ENCODE results near the gene FZR1.
"Not testable (repeated sequence)": the region's sequence is repeated elsewhere in the genome, so short reads cannot be mapped to it uniquely, and the experiment has no call there.

Gene FZR1

DNA sequence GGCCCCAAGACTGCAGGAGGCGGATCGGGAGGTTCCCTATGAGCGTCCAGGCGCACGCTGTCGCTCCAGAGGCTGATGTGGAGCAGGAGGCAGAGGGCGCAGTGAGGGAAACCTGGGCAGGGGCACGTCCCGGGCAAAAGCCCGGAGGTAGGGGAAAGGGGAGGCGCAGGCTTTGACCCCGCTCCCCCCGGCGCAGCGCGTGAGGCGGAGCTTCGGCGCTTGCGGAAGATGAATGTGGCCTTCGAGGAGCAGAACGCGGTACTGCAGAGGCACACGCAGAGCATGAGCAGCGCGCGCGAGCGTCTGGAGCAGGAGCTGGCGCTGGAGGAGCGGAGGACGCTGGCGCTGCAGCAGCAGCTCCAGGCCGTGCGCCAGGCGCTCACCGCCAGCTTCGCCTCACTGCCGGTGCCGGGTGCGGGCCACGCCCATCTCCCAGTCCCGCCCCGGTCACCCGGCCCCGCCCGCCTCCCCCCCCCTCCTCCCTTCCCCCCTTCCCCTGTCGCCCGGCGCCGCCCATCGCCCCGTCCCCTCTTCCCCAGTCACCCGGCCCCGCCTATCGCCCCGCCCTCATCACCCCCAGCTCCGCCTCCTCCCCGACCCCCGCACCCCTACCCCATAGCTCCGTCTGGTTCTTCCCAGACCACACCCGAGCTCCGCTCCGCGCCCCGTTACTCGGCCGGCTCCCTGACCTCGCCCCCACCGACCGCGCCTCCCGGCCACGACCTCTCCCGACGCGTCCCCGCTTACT, 70.8 kb downstream of the FZR1 start:
- no peak for DNase-seq

DNA sequence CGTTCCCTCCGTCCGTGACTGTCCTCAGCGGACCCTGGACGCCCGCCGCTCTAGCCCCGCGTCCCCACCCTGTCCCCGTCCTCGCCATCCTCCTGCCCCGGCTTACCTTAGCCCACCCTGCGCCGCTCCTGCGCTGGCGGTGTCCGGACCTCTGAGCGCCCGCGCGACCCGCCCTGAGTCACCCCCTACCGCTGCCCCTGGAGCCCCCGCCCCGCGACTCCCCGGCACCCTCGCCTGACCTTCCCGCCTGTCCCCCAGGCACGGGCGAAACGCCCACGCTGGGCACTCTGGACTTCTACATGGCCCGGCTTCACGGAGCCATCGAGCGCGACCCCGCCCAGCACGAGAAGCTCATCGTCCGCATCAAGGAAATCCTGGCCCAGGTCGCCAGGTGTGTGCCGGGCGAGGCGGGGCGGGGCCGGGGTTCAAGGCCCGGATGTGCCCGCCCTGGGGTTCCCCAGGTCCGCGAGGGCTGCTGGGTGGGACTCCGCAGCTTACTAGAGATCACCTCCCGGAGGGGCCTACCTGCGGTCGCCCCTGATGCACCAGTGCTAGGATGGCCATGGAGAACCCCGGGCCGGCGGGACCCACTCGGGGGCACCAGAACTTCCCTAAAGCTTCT, 71.7 kb downstream of the FZR1 start:
- no peak for DNase-seq

DNA sequence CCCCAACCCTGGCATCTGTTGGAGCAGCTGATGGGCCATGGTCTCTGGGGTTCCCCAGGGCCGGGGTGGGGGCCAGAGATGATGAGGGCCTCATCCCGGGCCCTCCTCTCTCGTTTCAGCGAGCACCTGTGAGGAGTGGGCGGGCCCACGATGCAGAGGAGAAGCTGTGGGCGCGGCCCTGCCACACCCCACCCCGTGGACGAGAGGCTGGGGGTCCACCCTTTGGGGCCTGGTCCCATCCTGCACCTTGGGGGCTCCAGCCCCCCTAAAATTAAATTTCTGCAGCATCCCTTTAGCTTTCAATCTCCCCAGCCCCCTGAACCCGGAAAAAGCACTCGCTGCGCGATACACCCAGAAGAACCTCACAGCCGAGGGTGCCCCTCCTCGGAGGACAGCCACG, 72.3 kb downstream of the FZR1 start:
- no peak for DNase-seq

DNA sequence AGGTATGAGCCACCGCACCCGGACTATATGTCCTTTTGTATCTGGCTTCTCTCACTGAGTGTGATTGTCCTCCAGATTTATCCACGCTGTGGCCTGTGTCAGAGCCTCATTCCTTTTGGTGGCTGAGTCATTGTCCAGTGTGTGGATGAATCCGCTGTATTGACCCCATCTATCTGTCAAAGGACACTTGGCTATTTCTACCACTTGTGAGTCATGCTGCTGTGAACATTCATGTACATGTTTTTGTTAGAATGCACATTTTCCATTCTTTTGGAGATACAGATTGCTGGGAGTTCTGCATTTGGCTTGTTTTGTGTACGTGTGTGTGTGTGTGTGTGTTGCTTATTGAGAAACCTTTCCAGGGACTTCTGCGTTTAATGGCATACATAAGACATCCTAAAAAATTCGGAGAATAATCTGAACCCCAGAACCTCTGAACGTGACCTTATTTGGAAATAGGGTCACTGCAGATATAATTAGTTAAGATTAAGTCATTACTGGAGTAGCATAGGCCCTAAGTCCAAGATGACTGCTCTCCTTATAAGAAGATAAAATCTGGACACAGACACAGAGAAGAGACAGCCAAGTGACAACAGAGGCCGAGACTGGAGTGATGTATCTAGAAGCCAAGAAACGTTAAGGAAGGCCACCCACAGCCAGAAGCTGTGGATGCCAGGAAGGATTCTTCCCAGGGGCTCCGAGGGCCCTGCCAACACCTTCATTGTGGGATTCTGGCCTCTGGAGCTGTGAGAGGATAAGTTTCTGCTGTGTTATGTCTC, 74.2 kb downstream of the FZR1 start:
- DNase-seq, result no peak

DNA sequence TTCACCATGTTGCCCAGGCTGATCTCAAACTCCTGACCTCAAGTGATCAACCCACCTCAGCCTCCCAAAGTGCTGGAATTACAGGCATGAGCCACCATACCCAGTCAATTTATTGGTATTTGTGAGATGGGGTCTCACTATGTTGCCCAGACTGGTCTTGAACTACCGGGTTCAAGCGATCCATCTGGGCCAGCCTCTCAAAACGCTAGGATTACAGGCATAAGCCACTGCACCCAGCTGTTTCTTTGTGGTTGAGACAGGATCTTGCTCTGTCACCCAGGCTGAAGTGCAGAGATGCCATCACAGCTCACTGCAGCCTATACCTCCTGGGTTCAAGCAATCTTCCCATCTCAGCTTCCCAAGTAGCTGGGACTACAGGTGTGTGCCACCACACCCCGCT, 75.7 kb downstream of the FZR1 start:
- not testable (repeated sequence) for DNase-seq

DNA sequence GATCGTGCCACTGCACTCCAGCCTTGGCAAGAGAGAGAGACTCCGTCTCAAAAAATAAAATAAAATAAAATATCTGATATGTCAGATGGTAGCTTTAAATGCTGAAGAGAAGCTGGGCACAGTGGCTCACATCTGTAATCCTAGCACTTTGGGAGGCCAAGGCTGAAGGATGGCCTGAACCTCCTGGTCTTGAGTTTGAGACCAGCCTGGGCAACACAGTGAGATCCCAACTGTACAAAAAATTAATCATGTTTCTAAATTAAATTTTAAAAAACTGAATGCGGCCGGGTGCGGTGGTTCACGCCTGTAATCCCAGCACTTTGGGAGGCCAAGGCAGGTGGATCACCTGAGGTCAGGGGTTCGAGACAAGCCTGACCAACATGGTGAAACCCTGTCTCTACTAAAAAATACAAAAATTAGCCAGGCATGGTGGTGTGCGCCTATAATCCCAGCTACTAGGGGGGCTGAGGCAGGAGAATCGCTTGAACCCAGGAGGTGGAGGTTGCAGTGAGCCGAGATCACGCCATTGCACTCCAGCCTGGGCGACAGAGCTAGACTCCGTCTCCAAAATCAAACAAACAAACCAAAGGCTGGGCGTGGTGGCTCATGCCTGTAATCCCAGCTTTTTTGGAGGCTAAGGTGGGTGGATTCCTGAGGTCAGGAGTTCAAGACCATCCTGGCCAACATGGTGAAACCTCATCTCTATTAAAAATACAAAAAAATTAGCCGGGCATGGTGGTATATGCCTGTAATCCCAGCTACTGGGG, 78.1 kb downstream of the FZR1 start:
- not testable (repeated sequence) for DNase-seq

DNA sequence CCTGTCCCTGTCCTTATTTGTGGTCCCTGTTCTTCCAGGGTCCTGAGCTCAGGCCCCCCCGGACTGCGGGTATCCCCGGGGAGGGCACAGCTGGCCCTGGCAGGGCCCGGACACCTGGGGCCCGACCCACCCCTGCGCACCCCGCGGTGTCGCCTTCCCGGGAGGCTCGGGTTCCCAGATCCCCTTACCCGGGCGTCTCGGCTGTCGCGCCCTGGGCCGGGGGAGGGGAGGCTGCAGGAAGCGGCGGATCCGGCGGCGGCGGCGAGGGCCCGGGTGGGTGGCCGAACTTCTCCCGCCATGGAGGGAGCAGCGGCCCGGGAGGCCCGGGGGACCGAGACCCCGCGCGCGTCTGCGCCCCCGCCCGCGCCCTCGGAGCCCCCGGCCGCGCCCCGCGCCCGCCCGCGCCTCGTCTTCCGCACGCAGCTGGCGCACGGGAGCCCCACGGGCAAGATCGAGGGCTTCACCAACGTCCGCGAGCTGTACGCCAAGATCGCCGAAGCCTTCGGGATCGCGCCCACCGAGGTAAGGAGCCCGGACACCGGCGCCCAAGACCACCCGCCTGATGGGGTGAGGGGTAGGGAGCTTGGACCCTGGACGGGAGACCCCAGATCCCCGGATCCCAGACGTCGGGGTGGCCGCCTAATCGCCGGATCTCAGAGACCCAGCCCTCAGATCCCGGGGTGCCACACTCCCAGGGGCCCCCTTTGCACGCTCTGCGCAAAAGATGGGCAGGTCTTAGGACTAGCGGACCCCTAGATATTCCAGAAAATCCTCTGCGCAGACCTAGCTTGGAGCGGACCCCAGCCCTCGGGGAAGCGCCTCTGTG, 79.4 kb downstream of the FZR1 start, which contains the start of gene GIPC3:
GIPC3 (plus strand) TSS at position 178 of the 826 bp plus-strand sequence; CDS start at position 298, 120 bp downstream.
- DNase-seq, result no peak

DNA sequence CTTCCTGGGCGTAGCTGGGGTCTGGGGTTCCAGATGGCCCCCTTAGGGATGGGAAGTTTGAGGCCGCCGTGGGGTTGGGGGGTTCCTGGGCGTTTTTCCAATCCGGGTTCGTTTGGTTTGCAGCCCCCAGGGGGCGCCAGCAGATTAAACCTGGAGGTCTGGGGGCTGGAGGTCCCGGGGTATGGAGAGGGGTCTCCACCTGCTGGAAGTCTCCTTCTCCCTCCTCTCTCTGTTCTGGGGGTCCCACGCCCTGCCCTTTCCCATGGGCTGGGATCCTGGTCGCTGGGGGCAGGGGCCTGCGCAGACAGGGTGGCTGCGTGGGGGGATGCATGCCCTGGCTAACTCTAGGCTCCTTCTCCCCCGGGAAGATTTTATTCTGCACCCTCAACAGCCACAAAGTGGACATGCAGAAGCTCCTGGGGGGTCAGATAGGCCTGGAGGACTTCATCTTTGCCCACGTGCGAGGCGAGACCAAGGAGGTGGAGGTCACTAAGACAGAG, 80.1 kb downstream of the FZR1 start:
- peak in 1 of 2 experiments; percentile 44 for DNase-seq

DNA sequence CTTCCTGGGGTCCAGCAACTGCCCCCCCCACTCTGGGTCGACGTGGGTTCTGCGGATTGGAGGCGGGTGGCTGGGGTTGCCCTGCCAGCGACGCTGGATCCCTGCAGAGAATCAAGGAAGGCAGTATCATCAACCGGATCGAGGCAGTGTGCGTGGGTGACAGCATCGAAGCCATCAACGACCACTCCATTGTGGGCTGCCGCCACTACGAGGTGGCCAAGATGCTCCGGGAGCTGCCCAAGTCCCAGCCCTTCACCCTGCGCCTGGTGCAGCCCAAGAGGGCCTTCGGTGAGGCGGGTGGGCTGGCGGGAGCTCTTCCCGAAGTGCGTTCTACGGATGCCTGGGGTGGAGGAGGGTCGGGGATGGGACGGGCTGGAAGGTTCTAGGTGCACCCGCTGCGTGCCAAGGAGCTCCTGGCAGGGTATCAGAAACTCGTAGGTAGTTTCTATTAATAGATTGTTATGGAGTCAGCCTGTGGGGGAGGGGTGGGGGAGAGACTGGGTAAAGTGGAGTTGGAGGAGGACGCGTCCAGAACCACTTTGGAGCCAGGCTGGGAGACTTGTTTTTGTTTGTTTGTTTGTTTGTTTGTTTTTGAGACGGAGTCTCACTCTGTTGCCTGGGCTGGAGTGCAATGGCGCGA, 80.7 kb downstream of the FZR1 start:
- DNase-seq, result no peak
